K562 (cell line): ENCODE results near the gene MRPL16. TPM values are rescaled to one million over a fixed set of nuclear protein-coding genes. Genes with fewer than 3 reads are reported as not detected.
A peak's percentile ranks its signal among the peaks of the same experiment; 100 is the strongest.

ENCODE experiments used
- ATAC-seq: fragments of 200-7000 bp; cut with Tn5 transposase; 3 replicates; pipeline ENCODE4 v1.9.1; 2020; ENCODE audit warnings: moderate library complexity
- BruUV-seq: library from RNA; stranded (reverse); fragments of 400-500 nt; replicated peaks from 2 replicates; lab custom pipeline; 2021; lab: Mats Ljungman, UMichigan
- CTCF ChIA-PET: fragments of 300-600 bp; formaldehyde crosslinking; extraction: SDS; loops from one replicate; lab custom pipeline; 2021; ENCODE audit warnings: low intra/inter-chr PET ratio; lab: Yijun Ruan, JAX
- POLR2A ChIA-PET: fragments of 300-600, 350-650 bp; sonication (Branson Sonifier 250); formaldehyde crosslinking; extraction: SDS; loops from one replicate; lab custom pipeline; 2021; ENCODE audit warnings: antibody characterized with exemption, inconsistent platforms; lab: Yijun Ruan, JAX
- DNase-seq, 4 experiments: peaks; one replicate each; pipeline versions ENCODE4 v3.0.0 to v3.0.0-alpha.2; 2011 to 2018; ENCODE audit warnings: low spot score in 3 of 4, mixed read lengths in 3 of 4; ENCODE audit errors: extremely low read depth in 1 of 4
- FAIRE-seq: peaks from 2 replicates; lab custom pipeline; 2011; peaks lifted over from hg19 to GRCh38; lab: Jason Lieb, UNC
- H2AFZ ChIP-seq: 2 replicates; pipeline ENCODE4 v1.6.0; 2011; ENCODE audit warnings: low read depth, low read length, control low read depth, inconsistent platforms
- H3K27ac ChIP-seq: fragments of 200-600 bp; 3 replicates; pipeline ENCODE4 v1.8.0; 2011; ENCODE audit warnings: low read depth, mild to moderate bottlenecking, control low read depth, inconsistent platforms, low read length, moderate library complexity, mixed read lengths; ENCODE audit errors: extremely low read depth
- H3K27me3 ChIP-seq, 2 experiments: fragments of 300-600 bp in 1 of 2; 2 replicates in 1 of 2; 3 replicates in 1 of 2; pipeline versions ENCODE4 v1.6.0 to v1.8.0; 2011; ENCODE audit warnings: inconsistent platforms in 2 of 2, low read length in 2 of 2, mild to moderate bottlenecking in 1 of 2, mixed read lengths in 1 of 2, moderate library complexity in 1 of 2; ENCODE audit not compliant: control insufficient read depth in 2 of 2, insufficient read depth in 2 of 2
- H3K36me3 ChIP-seq: fragments of 300-600 bp; 3 replicates; pipeline ENCODE4 v1.8.0; 2011; ENCODE audit warnings: mild to moderate bottlenecking, low read length, inconsistent platforms; ENCODE audit not compliant: control insufficient read depth, insufficient read depth
- H3K4me1 ChIP-seq, 2 experiments: fragments of 200-600 bp in 1 of 2; replicated peaks in 1 of 2; 2 replicates in 1 of 2; 3 replicates in 1 of 2; pipeline versions ENCODE4 v1.5.1 to v1.8.0; 2011; ENCODE audit warnings: inconsistent platforms in 2 of 2, low read length in 2 of 2, mild to moderate bottlenecking in 1 of 2, mixed read lengths in 1 of 2, moderate library complexity in 1 of 2; ENCODE audit not compliant: control insufficient read depth in 2 of 2, insufficient read depth in 2 of 2
- H3K4me2 ChIP-seq: 2 replicates; pipeline ENCODE4 v1.6.1; 2011; ENCODE audit warnings: low read length, control low read depth, inconsistent platforms, mixed read lengths; ENCODE audit not compliant: insufficient read depth
- H3K4me3 ChIP-seq: fragments of 200-600 bp; sonication (generic), shearing (Covaris generic); 2 replicates; pipeline ENCODE4 v1.5.1; 2016; ENCODE audit warnings: control low read depth, inconsistent platforms
- H3K79me2 ChIP-seq: fragments of 200-600 bp; 3 replicates; pipeline ENCODE4 v1.8.0; 2011; ENCODE audit warnings: low read length, inconsistent platforms; ENCODE audit not compliant: control insufficient read depth, insufficient read depth
- H3K9ac ChIP-seq, 2 experiments: 2 replicates each; pipeline versions ENCODE4 v1.6.0 to v1.6.1; 2011; ENCODE audit warnings: low read depth in 2 of 2, low read length in 2 of 2, control low read depth in 1 of 2, inconsistent platforms in 1 of 2, mild to moderate bottlenecking in 1 of 2, mixed read lengths in 1 of 2; ENCODE audit not compliant: insufficient read depth in 1 of 2
- H3K9me1 ChIP-seq: one replicate; pipeline ENCODE4 v1.6.0; 2011; ENCODE audit warnings: inconsistent platforms, mild to moderate bottlenecking, low read length, moderate library complexity; ENCODE audit not compliant: control insufficient read depth, insufficient read depth
- H3K9me3 ChIP-seq: replicated peaks from 2 replicates; pipeline ENCODE4 v1.5.1; 2011; ENCODE audit warnings: low read depth, low read length, inconsistent platforms; ENCODE audit not compliant: control insufficient read depth, insufficient read depth
- H4K20me1 ChIP-seq: replicated peaks from 2 replicates; pipeline ENCODE4 v1.6.1; 2011; ENCODE audit warnings: low read length, inconsistent platforms, mixed read lengths; ENCODE audit not compliant: control insufficient read depth, insufficient read depth
- MCM2 ChIP-seq: fragments of 450-650 bp; IDR thresholded peaks from 2 replicates; pipeline ENCODE4 v1.6.1; 2017; ENCODE audit warnings: low read depth, mild to moderate bottlenecking
- NEUROD1 ChIP-seq: fragments of 150-350 bp; IDR thresholded peaks from 2 replicates; pipeline ENCODE4 v1.6.1; 2014; ENCODE audit warnings: borderline replicate concordance, low read length, low read depth; ENCODE audit not compliant: partially characterized antibody
- NR3C1 ChIP-seq: sonication (generic); formaldehyde crosslinking; IDR thresholded peaks from 2 replicates; pipeline ENCODE4 v1.8.1; 2022; ENCODE audit warnings: missing genetic modification reagents
- PHB2 ChIP-seq: fragments of 450-650 bp; IDR thresholded peaks from 2 replicates; pipeline ENCODE4 v1.6.1; 2017; ENCODE audit warnings: low read depth
- POLR2H ChIP-seq: IDR thresholded peaks from 2 replicates; pipeline ENCODE4 v1.6.1; 2016; ENCODE audit warnings: missing genetic modification characterization, low read depth, mild to moderate bottlenecking, control low read depth, missing compliant biosample characterization, moderate library complexity
- SIX5 ChIP-seq, 2 experiments: IDR thresholded peaks; 2 replicates each; pipeline ENCODE4 v1.6.1; 2011; ENCODE audit warnings: low read length in 2 of 2, borderline replicate concordance in 1 of 2, low read depth in 1 of 2, mild to moderate bottlenecking in 1 of 2, moderate library complexity in 1 of 2; ENCODE audit not compliant: insufficient read depth in 1 of 2
- TAL1 ChIP-seq: fragments of 450-650 bp; IDR thresholded peaks from 2 replicates; pipeline ENCODE4 v1.6.1; 2016; ENCODE audit warnings: mild to moderate bottlenecking
- TCF7 ChIP-seq: sonication (generic); IDR thresholded peaks from 2 replicates; pipeline ENCODE4 v1.6.1; 2016; ENCODE audit warnings: antibody characterized with exemption, borderline replicate concordance
- ZBTB17 ChIP-seq: fragments of 450-650 bp; formaldehyde crosslinking; IDR thresholded peaks from 2 replicates; pipeline ENCODE4 v1.4.0; 2020; ENCODE audit warnings: mild to moderate bottlenecking
- WGBS: fragments of 100-300 bp; shearing (Covaris generic); methylation state at CpG from one replicate; pipeline ENCODE4 v1.1.6; 2016; ENCODE audit warnings: low coverage, mixed read lengths; ENCODE audit not compliant: insufficient coverage; ENCODE audit errors: missing lambda C conversion rate; 5-methylcytosine and 5-hydroxymethylcytosine counted together
- in situ Hi-C: fragments of 300-500 bp; cut with MboI; formaldehyde crosslinking; loops from 4 replicates; pipeline ENCODE4 v1.15.0; 2018; ENCODE audit warnings: inconsistent platforms, mixed read lengths
- intact Hi-C: fragments of 100-400 bp; cut with micrococcal nuclease; formaldehyde crosslinking; loops from 2 replicates; pipeline ENCODE4 v1.14.2; 2022
- polyA plus RNA-seq, 8 experiments: library from polyadenylated mRNA; depleted of rRNA in 4 of 8; stranded (reverse) in 5 of 8; unstranded in 3 of 8; fragments of >200 nt; fragmentation: Nextera tagmentation in 2 of 8; fragmentation: Illumina TruSeq in 1 of 8; extraction: Ambion mirVana in 2 of 8; extraction: Trizol in 1 of 8; gene quantifications; 2 replicates each; pipeline versions ENCODE4 v1.2.1 to v1.2.3, GENCODE V29; 2011 to 2014; ENCODE audit warnings: inconsistent platforms in 1 of 8, missing spikeins in 1 of 8
- total RNA-seq, 7 experiments: library from RNA; depleted of rRNA in 6 of 7; stranded (reverse); fragments of >200 nt in 6 of 7; fragmentation: Illumina TruSeq in 2 of 7; extraction: Trizol in 2 of 7; gene quantifications; 2 replicates each; pipeline versions ENCODE4 v1.2.1 to v1.2.3, GENCODE V29; 2011 to 2021; ENCODE audit warnings: low replicate concordance in 1 of 7
- TF ChIP-seq, protein P1 (sequence below): sonication (generic); formaldehyde crosslinking; IDR thresholded peaks from 2 replicates; pipeline ENCODE4 v1.8.0; 2022; ENCODE audit warnings: mild to moderate bottlenecking, missing genetic modification reagents
- TF ChIP-seq, protein P2 (sequence below): sonication (generic); formaldehyde crosslinking; IDR thresholded peaks from 2 replicates; pipeline ENCODE4 v1.8.1; 2023; ENCODE audit warnings: mild to moderate bottlenecking, missing genetic modification reagents

MRPL16 gene
- total and polyA plus RNA-seq, 9 of the 15 experiments (the other 6 are each of a cell fraction or from before 2014, with no cell fraction given): 63.3 to 209 (median 157) TPM

- H3K9ac ChIP-seq: no peak overlapping the region
- ATAC-seq (no peak), DNase-seq (no peak), FAIRE-seq (no peak)
- in situ Hi-C loops (no loop called here), intact Hi-C loops (no loop called here)
- H3K79me2 ChIP-seq: peaks cover 43% of the 10 kb centered on the region
- H3K27me3 ChIP-seq: no peaks in the 10 kb centered on the region
- peaks cover 7% of the 10 kb centered on the region for H4K20me1 ChIP-seq
- H3K4me1 ChIP-seq: peaks cover 10 to 25% of the 10 kb centered on the region in 2 experiments
- H3K4me3 ChIP-seq: no peak overlapping the region
- CTCF ChIA-PET: no interaction called here
- peaks cover 52% of the 10 kb centered on the region for H3K36me3 ChIP-seq
- BruUV-seq: no TSS peak
- no peak overlapping the region for H2AFZ ChIP-seq
- no peaks in the 10 kb centered on the region for H3K9me3 ChIP-seq
- no peaks in the 10 kb centered on the region for H3K9me1 ChIP-seq
- WGBS: 91% methylated on average over 5 of the region's 5 CpGs
- H3K27ac ChIP-seq: no peak overlapping the region
- POLR2A ChIA-PET: interaction anchor here (0.6 to 2.0 kb wide), 2 partner anchors 17 to 55 kb away, joined by 3 to 23 read pairs; partner anchors contain the start of gene STX3
- no peak for TF ChIP-seq POLR2H (tag)
- no peak for TF ChIP-seq NR3C1 (CRISPR knock-in tag)
- no peak for TF ChIP-seq SIX5 (IDR thresholded peaks at IDR 0.05; ENCODE audit: borderline replicate concordance in 1 of 2, insufficient read depth in 1 of 2, low read depth in 1 of 2, low read length in 2 of 2)
- no peak for TF ChIP-seq TAL1
- no peak for TF ChIP-seq ZBTB17 (CRISPR knock-in tag)
- no peak overlapping the region for H3K4me2 ChIP-seq
These were observed 37.5 kb downstream of the MRPL16 start for GRCh38 chr11:59773083-59773440.

GRCh38 chr11:59771605-59772004 lies 39.0 kb downstream of the MRPL16 start:
- Histone ChIP-seq H2AFZ (no peak overlapping the region), H4K20me1 (peaks cover 18% of the 10 kb centered on the region), H3K36me3 (peaks cover 41% of the 10 kb centered on the region; the same call in 2 of the 3 replicates), H3K9ac (no peak overlapping the region), H3K9me3 (no peaks in the 10 kb centered on the region), H3K4me2 (no peak overlapping the region), H3K27ac (no peak overlapping the region), H3K79me2 (peaks cover 52% of the 10 kb centered on the region), H3K4me3 (no peak overlapping the region), H3K4me1 (peaks cover 19 to 39% of the 10 kb centered on the region in 2 experiments), H3K27me3 (no peaks in the 10 kb centered on the region), H3K9me1 (peaks cover 2% of the 10 kb centered on the region)
- no peak for FAIRE-seq
- no peak for TF ChIP-seq MCM2
- no peak for TF ChIP-seq TCF7
- TF ChIP-seq, protein P1, sequence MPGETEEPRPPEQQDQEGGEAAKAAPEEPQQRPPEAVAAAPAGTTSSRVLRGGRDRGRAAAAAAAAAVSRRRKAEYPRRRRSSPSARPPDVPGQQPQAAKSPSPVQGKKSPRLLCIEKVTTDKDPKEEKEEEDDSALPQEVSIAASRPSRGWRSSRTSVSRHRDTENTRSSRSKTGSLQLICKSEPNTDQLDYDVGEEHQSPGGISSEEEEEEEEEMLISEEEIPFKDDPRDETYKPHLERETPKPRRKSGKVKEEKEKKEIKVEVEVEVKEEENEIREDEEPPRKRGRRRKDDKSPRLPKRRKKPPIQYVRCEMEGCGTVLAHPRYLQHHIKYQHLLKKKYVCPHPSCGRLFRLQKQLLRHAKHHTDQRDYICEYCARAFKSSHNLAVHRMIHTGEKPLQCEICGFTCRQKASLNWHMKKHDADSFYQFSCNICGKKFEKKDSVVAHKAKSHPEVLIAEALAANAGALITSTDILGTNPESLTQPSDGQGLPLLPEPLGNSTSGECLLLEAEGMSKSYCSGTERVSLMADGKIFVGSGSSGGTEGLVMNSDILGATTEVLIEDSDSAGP: 0 out of 2 replicates have a peak, but pooled peaks have one; percentile 44
- TF ChIP-seq, protein P2, sequence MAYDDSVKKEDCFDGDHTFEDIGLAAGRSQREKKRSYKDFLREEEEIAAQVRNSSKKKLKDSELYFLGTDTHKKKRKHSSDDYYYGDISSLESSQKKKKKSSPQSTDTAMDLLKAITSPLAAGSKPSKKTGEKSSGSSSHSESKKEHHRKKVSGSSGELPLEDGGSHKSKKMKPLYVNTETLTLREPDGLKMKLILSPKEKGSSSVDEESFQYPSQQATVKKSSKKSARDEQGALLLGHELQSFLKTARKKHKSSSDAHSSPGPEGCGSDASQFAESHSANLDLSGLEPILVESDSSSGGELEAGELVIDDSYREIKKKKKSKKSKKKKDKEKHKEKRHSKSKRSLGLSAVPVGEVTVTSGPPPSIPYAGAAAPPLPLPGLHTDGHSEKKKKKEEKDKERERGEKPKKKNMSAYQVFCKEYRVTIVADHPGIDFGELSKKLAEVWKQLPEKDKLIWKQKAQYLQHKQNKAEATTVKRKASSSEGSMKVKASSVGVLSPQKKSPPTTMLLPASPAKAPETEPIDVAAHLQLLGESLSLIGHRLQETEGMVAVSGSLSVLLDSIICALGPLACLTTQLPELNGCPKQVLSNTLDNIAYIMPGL: no peak
- no peak for TF ChIP-seq PHB2
- TF ChIP-seq NEUROD1: no peak
- in situ Hi-C loops (no loop called here), intact Hi-C loops (no loop called here)
- no TSS peak for BruUV-seq
- ATAC-seq: no peak
- 72% methylated on average over 4 of the region's 4 CpGs for WGBS
- ChIA-PET POLR2A (interaction anchor here (0.6 to 2.0 kb wide), 4 partner anchors 12 to 298 kb away, joined by 3 to 23 read pairs (median 5); partner anchors contain the start of gene STX3), CTCF (no interaction called here)
- no peak for DNase-seq
